SKM-1 treated with dmso at 0.1 percent for 144 hours (cell line): ENCODE data around the gene MAN1A2.
A peak's percentile ranks its signal among the peaks of the same experiment; 100 is the strongest.
"Not testable (repeated sequence)": the region's sequence is repeated elsewhere in the genome, so short reads cannot be mapped to it uniquely, and the experiment has no call there.

ENCODE experiments used
- DNase-seq: peaks from one replicate; lab custom pipeline; 2025; ENCODE audit not compliant: unreplicated experiment; lab: John Stamatoyannopoulos, UW

MAN1A2 gene

GRCh38 chr1:117555806-117556205, 188.6 kb downstream of the MAN1A2 start:
- no peak for DNase-seq

- peak; percentile 27 for DNase-seq
Observed at GRCh38 chr1:117556341-117556740, 189.1 kb downstream of the MAN1A2 start.

GRCh38 chr1:117556976-117557375, 189.7 kb downstream of the MAN1A2 start:
- no peak for DNase-seq

- DNase-seq: not testable (repeated sequence)
Observed at GRCh38 chr1:117558451-117558850, 191.2 kb downstream of the MAN1A2 start.

- DNase-seq: no peak
Observed at GRCh38 chr1:117559139-117559538, 191.9 kb downstream of the MAN1A2 start.

- DNase-seq: no peak
Observed at GRCh38 chr1:117559985-117560384, 192.7 kb downstream of the MAN1A2 start.

- DNase-seq: no peak
Observed at GRCh38 chr1:117561071-117561470, 193.8 kb downstream of the MAN1A2 start.

- no peak for DNase-seq
Observed at GRCh38 chr1:117561551-117561950, 194.3 kb downstream of the MAN1A2 start.

- no peak for DNase-seq
Observed at GRCh38 chr1:117562581-117563491, 195.6 kb downstream of the MAN1A2 start.

GRCh38 chr1:117563492-117563875, 196.2 kb downstream of the MAN1A2 start:
- no peak for DNase-seq

- peak; percentile 89 for DNase-seq
Observed at GRCh38 chr1:117564227-117565075, 197.2 kb downstream of the MAN1A2 start.

- DNase-seq: no peak
Observed at GRCh38 chr1:117565076-117565556, 197.9 kb downstream of the MAN1A2 start.

GRCh38 chr1:117565745-117566455, 198.7 kb downstream of the MAN1A2 start:
- DNase-seq: no peak

- no peak for DNase-seq
Observed at GRCh38 chr1:117566556-117566955, 199.3 kb downstream of the MAN1A2 start.

GRCh38 chr1:117567435-117567834, 200.2 kb downstream of the MAN1A2 start:
- DNase-seq: no peak

GRCh38 chr1:117567976-117568375, 200.7 kb downstream of the MAN1A2 start:
- no peak for DNase-seq

- DNase-seq: no peak
Observed at GRCh38 chr1:117568999-117569398, 201.8 kb downstream of the MAN1A2 start.

- no peak for DNase-seq
Observed at GRCh38 chr1:117569856-117570255, 202.6 kb downstream of the MAN1A2 start.

- DNase-seq: no peak
Observed at GRCh38 chr1:117570988-117571409, 203.8 kb downstream of the MAN1A2 start.

- DNase-seq: no peak
Observed at GRCh38 chr1:117571496-117571895, 204.2 kb downstream of the MAN1A2 start.

GRCh38 chr1:117572546-117572945, 205.3 kb downstream of the MAN1A2 start:
- DNase-seq: peak; percentile 67
